ENCODE results near the gene TAS1R3. TPM values are rescaled to one million over a fixed set of nuclear protein-coding genes. Genes with fewer than 3 reads are reported as not detected.
A peak's percentile ranks its signal among the peaks of the same experiment; 100 is the strongest.

Gene TAS1R3
- total RNA-seq, 1 experiment from 2014 or later = not detected

DNA sequence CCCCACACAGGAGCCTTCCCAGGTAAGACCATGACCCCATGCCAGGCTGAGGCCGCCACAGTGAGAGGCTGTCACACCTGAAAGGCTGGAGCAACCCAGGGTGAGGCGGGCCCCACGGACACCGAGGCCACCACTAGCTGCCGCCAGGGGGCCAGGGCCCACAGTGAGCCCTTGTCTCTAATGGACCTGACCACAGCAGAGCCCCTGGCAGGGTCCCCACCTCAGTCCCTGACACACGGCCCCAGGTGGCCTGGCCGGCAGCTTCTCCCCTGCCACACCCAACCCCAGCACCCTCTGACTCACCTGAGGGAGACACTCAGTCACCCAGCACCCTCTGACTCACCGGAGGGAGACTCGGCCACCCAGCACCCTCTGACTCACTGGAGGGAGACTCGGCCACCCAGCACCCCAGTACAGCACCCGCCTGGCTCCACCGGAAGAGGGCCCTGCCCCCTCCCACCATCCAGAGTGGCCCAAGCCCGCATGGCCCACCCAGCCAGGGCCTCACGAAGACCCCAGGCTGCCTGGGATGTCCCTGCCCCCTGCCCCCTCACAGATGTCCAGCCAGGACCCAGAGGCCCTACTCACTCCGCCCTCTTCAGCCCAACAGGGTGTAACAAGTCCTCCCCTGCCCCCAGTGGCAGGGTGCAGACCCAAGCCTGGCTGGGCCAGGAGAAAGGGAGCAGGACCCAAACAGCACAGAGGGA lies 13.7 kb downstream of the TAS1R3 start:
- in situ Hi-C loops (cut with HindIII; ENCODE audit: low pct_unique_long_range_greater_than_20kb, low sequenced_read_pairs) = no loop called here
- peak; percentile 91 for DNase-seq (ENCODE audit: low read depth)

DNA sequence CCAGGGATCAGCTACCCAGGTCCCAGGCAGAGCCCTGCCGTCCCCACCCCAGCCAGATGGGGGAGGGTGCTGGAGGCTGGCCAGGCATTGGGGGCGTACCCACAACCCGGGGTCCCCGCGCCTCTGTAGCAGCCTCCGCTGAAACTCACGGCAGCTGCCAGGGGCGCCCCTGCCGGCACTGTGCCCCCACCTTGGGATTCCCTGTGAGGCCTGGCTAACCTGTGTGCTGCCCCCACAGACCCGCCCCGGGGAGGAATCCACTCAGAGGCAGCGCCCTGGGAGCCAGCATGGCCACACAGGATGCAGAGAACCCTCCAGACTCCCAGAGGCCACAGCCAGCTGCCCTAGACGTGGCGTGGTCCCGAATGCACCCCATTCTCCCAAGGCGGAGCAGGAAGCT lies 14.3 kb downstream of the TAS1R3 start:
- no peak for DNase-seq (ENCODE audit: low read depth)
- in situ Hi-C loops (cut with HindIII; ENCODE audit: low pct_unique_long_range_greater_than_20kb, low sequenced_read_pairs) = no loop called here

- in situ Hi-C loops (cut with HindIII; ENCODE audit: low pct_unique_long_range_greater_than_20kb, low sequenced_read_pairs) = no loop called here
Measured at GRCh38 chr1:1345860-1346500, 14.9 kb downstream of the TAS1R3 start.

DNA sequence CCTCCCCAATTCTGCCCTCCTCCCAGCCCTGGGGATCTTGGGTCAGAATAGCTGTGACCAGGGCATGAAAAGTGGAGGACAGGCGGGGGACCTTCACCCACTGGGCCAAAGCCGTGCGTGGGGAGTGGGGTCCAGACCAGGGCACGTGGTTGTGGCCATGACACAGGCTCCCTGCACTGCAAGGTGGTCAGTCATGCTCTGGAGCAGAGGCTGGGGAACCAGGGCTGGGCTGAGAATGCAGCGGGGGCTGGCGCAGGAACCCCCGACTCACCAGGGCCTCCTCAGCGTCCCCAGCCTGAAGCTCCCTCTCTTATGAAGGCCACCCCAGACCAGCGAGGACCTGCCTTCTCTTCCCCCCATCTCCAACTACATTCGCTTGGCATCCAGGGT lies 15.4 kb downstream of the TAS1R3 start:
- in situ Hi-C loops (cut with HindIII; ENCODE audit: low pct_unique_long_range_greater_than_20kb, low sequenced_read_pairs) = no loop called here
- DNase-seq (ENCODE audit: low read depth) = no peak

More at GRCh38 chr1:1345860-1346500, 14.9 kb downstream of the TAS1R3 start:
- no peak for DNase-seq (ENCODE audit: low read depth)

DNA sequence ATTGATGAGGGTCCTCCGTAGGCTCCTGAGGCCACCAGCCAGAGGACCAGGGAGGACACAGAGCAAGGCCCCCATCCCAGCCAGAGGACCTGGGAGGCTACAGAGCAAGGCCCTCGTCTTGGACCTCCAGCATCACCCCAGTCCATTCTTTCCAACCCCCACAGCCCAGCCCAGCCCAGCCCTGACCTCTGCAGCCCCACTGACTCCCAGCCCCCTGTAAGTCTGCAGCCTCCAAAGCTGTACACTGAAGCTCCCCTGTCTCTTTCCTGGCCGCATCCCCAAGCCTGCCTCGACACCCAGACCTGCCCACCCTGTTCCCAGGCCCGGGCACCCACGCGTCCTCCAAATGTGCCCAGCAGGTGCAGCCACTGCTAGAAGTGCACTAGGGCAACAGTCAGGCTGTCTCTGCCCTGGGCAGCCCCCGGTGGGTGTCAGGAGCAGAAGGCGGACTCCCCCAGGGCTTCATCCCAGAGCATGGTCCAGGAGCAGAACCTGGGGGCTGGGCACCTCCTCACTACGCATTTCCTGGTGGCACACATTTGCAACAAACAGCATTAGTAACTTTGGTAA lies 16.0 kb downstream of the TAS1R3 start:
- in situ Hi-C loops (cut with HindIII; ENCODE audit: low pct_unique_long_range_greater_than_20kb, low sequenced_read_pairs) = no loop called here
- no peak for DNase-seq (ENCODE audit: low read depth)

DNA sequence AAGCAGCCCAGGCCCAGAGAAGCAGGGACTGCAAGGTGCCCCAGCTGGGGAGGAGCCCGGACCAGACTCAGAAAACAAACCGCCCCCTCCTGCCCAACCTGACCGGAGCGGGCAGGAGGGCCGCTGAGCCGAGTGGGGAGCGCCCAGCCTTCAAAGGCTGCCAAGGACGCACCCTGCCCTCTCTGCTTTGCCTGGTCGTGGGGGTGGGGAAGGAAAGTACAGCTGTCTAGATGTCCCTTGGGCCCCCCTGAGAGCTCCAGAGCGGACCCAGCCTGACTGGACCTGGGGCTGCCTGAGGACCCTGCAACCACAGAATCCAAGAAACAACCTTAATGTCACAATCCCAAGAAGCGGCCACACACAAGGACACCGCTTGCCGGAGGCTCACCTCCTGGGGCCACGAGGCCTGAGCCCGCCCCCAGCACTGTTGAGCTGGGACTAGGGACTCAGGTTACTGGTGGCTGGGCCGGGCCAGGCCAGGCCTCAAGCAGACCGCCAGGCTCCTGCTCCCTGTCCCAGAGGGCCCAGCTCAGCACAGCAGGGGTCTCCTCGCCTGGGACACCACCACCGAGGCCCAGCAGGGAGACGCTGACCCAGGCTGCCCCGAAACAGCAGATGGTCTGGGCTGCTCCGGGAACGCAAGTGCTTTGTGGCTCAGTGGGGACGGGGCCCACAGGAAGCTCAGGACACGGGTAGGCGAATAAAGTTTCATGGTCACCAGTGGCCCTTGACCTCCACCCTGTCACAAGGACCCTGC lies 16.8 kb downstream of the TAS1R3 start:
- peak; percentile 61 for DNase-seq (ENCODE audit: low read depth)
- in situ Hi-C loops (cut with HindIII; ENCODE audit: low pct_unique_long_range_greater_than_20kb, low sequenced_read_pairs) = no loop called here

- no peak for DNase-seq (ENCODE audit: low read depth)
- in situ Hi-C loops (cut with HindIII; ENCODE audit: low pct_unique_long_range_greater_than_20kb, low sequenced_read_pairs) = no loop called here
Measured at GRCh38 chr1:1348420-1349255, 17.6 kb downstream of the TAS1R3 start.

GRCh38 chr1:1349256-1350012 lies 18.4 kb downstream of the TAS1R3 start, which contains the start of gene DVL1:
Gene DVL1 (minus strand): TSS chr1:1349418. CDS start chr1:1349065, 353 bp downstream.
- in situ Hi-C loops (cut with HindIII; ENCODE audit: low pct_unique_long_range_greater_than_20kb, low sequenced_read_pairs) = no loop called here
- peak; percentile 41 for DNase-seq (ENCODE audit: low read depth)

DNA sequence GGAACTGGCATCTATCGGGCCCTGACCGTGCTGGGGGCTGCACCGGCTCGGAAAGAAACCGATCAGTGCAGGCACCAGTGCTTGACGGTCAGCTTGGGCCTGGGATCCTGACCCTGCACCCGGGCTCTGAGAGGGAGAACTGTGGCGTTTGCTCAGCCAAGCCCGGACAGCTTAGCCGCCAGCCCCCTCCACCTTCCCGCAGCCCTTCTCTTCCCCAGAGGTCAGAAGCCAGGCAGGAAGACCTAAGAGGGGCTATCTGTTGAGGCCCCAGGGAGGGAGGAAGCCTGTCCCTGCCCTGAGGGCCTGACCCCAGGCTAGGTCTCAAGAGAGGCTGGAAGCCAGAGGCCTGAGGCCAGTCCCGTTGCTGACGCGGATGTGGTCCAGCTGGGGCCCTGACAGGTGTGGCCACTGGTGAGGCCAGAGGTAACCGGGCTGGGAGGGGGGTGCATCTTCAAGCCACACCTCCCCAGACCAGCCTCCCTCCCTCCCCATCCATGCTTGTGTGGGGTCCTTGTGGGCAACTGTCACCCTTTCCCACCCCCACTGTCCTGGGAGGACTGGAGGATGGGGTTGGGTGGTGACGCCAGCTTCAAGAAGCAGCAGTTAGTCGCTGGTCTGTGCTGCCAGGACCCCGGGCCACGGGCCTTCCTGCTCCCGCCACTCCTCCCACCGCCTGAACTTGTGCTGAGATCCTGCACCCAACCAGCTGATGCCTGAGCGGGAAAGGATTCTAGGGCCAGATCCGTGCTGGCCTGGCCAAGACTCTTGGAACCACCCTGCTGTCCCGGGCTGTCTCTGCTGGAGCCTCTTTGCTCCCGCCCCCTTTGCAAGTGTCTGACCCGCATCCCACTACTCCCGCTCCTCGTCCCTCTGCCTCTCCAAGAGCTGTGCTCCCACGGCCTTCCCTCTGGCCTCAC lies 20.7 kb downstream of the TAS1R3 start:
- in situ Hi-C loops (cut with HindIII; ENCODE audit: low pct_unique_long_range_greater_than_20kb, low sequenced_read_pairs) = no loop called here
- DNase-seq (ENCODE audit: low read depth) = no peak

- in situ Hi-C loops (cut with HindIII; ENCODE audit: low pct_unique_long_range_greater_than_20kb, low sequenced_read_pairs) = no loop called here
- DNase-seq (ENCODE audit: low read depth) = no peak
Measured at GRCh38 chr1:1352786-1353388, 21.8 kb downstream of the TAS1R3 start.

DNA sequence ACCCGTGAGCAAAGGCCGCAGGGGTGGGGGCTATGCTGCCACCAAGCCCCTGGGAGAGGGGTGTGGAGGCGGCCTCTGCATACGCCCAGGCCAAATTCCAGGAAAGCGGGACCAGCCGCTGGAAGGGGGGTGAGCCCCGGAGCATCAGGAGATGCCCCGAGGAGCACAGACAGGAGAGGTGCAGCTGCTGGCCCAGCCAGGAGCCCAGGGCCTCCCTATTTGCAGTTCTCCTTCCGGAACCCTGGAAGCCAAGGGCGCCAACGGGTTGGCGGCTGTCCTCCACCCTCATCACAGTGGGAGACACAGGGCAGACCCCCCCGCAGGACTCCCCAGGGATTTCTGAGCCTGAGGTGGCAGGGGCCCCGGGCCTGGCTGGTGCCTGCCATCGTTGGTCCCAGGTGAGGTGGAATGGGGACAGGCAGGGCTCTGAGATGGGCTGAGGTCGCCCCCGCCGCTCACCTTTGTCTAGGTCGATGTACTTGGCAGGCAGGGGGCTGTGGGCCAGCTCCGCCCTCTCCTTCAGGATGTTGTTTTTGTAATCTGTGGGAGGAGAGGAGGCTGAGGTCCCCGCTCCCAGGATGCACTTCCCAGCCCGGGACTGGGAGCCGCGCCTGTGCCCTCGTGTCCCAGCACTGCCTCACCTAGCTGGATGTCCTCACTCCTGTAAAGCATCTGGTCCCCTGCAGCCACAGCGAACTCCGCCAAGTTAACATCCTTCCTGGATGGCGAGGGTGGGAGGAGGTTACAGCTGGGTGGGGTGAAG lies 22.5 kb downstream of the TAS1R3 start:
- in situ Hi-C loops (cut with HindIII; ENCODE audit: low pct_unique_long_range_greater_than_20kb, low sequenced_read_pairs) = no loop called here
- DNase-seq (ENCODE audit: low read depth) = no peak

DNA sequence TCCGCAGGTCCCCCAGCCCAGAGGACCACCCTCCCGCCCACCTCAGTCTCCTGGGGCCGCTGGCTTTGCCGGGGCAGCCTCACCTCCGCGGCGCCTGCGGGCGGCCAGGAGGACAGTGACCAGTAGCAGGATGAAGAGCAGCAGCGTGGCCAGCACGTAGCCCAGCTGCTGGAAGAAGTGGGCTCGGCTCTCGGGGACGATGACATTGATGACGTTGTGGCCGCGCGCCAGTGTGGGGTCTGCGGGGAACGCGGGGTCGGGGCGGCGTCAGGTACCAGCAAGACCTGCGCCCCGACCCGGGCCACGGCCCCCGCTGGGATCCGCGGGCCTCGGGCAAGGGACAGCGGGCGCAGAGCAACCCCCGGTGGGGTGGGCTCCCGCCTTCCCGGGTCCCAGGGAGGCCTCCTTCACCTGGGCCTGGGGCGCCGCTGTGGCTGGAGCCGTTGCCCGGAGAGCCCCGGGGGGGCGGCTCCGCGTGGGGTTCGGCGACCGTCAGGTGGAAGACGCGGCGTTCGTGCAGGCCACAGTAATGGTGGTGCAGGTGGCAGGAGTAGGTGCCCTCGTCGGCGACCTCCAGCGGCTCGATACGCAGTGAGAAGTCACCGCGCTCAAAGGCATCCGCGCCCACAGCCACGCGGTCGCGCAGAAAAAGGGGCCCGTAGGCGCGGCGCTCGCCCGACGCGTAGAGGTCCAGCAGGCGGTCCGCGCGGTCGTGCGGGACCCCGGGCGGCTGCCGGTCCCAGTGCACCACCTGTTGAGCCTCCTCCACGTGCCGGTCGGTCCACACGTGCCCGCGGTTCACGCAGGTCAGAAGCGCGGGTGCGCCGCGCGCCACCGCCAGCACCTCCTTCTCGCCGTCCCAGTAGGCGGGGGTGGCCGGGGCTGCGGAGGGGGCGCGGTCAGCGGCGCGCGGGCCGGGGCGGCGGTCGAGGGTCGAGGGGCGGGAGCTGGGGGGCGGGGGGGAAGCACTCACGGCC lies 23.5 kb downstream of the TAS1R3 start:
- in situ Hi-C loops (cut with HindIII; ENCODE audit: low pct_unique_long_range_greater_than_20kb, low sequenced_read_pairs) = no loop called here
- DNase-seq (ENCODE audit: low read depth) = no peak

- in situ Hi-C loops (cut with HindIII; ENCODE audit: low pct_unique_long_range_greater_than_20kb, low sequenced_read_pairs) = no loop called here
- DNase-seq (ENCODE audit: low read depth) = no peak
Measured at GRCh38 chr1:1355416-1355815, 24.3 kb downstream of the TAS1R3 start.

GRCh38 chr1:1356166-1356795 lies 25.2 kb downstream of the TAS1R3 start:
- in situ Hi-C loops (cut with HindIII; ENCODE audit: low pct_unique_long_range_greater_than_20kb, low sequenced_read_pairs) = no loop called here
- DNase-seq (ENCODE audit: low read depth) = no peak
